HG02938 (cell line): ENCODE results near the gene SLU7.
"Not testable (repeated sequence)": the region's sequence is repeated elsewhere in the genome, so short reads cannot be mapped to it uniquely, and the experiment has no call there.

ENCODE experiments used
- ATAC-seq: cut with Tn5 transposase; IDR thresholded peaks from one replicate; pipeline ENCODE4 v1.9.1; 2021; ENCODE audit warnings: mild to moderate bottlenecking, moderate library complexity; ENCODE audit not compliant: unreplicated experiment

The SLU7 gene

DNA sequence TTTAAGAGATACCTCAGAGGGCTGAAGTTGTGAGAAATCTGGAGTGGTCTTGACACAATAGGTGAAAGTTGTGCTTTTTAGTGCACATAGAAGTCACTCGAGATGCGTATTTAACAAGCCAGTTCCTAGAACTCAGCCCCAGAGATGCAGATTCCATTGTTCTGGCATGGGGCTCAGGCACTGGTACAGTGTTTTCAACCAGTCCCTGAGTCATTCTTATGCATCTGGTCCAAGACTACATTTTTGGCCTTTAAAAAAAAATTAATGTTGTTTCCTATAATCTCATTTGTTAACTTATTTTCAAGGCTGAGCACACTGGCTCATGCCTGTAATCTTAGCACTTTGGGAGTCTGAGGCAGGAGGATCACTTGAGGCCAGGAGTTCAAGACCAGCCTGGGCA, 32.4 kb upstream of the SLU7 start:
- ATAC-seq = peak; percentile 3

- ATAC-seq = peak; percentile 41
These were observed 31.5 kb upstream of the SLU7 start for GRCh38 chr5:160450164-160450932.

GRCh38 chr5:160449458-160449857, 30.6 kb upstream of the SLU7 start:
- ATAC-seq = no peak

DNA sequence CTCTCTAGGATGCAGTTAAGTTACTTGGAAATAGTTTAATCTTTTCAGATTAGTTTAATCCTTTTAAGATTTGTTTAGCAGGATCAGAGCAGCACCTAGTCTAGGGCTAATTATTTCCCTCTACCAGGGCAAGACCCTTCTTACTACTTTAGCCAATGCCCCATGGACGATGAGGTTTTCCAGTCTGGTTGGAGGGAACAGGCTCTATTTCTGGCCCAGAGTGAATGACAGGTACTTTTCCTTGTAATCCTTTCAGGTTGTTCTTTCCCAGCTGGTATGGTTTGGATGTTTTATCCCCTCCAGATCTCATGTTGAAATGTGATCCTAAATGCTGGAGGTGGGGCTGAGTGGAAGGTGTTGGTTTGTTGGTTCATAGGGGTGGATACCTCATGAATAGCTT, 30.0 kb upstream of the SLU7 start:
- no peak for ATAC-seq

DNA sequence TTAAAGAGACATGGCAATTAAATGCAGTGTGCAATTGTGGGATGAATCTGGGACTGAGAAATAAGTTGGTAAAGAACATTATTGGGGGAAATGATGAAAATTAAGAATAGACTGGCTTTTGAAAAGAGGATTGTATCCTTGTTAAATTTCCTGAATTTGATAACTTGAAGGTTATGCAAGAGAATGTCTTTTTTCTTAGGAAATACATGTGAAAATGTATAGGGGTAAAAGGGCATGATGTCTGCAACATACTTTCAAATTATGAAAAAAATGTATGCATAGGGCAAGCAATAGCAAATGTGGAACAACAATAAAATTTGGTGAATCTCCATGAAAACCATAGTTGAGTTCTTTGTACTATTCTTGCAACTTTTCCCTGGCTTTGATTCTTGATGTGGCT, 26.9 kb upstream of the SLU7 start:
- no peak for ATAC-seq

DNA sequence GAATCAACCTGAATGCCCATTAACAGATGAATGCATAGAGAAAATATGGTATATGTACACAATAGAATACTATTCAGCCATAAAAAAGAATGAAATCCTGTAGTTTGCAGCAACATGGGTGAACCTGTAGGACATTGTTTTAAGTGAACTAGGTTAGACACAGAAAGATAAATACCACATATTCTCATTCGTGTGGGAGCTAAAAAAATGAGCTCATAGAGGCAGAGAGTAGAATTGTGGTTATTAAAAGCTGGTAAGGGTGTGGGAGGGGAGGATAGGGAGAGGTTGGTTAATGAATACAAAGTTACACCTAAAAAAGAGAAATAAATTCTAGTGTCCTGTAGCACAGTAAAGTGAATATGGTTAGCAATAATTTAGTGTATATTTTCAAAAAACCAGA, 26.3 kb upstream of the SLU7 start:
- ATAC-seq = peak; percentile 56

DNA sequence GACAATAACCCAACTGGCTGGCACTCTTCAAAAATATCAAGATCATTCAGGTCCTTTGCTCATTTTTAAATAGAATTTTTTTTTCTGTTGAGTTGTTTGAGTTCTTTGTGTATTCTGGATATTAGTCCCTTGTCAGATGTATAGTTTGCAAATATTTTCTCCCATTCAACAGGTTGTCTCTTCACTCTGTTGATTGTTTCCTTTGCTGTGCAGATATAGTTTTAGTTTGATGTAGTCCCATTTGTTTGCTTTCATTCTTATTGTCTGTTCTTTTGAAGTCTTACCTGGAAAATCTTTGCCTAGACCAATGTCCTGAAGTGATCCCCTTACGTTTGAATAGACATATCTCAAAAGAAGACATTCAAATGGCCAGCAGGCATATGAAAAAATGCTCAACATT, 25.5 kb upstream of the SLU7 start:
- ATAC-seq = no peak

GRCh38 chr5:160442824-160443431, 24.0 kb upstream of the SLU7 start:
- no peak for ATAC-seq

DNA sequence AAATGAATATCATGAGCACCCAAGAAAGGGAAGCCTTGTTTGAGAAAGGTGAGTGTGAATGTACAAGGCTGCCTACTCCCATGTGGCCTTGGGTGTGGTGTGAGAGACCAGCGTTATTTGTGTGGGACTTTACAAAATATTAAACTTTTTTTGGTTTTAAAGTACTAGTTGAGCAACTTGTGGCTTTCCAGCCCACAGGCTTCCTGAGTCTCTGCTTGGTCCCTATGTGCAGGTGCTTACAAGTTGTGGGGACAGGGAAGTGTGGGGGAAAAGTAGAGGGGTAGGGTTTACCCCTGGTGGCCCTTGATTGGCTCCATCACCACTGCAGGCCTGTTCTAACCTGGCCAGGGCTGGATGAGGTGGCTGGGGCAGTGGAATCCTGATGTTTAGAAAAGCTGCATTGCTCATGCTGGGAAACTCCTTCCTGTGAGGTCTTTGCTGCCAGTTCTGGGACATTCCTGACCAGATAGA, 22.5 kb upstream of the SLU7 start:
- ATAC-seq = no peak

DNA sequence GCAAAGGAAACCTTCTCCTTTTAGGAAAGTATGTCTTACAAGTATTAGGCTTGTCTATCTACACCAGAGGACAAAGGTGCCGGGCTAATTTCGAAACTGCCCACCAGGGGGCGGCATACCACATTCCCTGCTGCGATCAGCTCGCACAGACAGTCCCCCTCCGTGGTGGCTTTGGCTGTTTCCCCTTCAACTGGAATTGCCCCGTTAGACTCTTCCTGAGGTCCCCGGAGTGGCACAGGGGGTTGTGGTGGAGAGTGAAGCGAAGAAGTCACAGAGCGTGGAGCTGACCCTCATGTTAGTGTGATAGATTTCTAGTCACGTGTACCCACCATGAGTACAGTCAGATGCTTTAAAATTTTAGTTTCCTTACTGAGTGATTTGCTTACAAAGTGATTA, 20.3 kb upstream of the SLU7 start:
- ATAC-seq = peak; percentile 59

DNA sequence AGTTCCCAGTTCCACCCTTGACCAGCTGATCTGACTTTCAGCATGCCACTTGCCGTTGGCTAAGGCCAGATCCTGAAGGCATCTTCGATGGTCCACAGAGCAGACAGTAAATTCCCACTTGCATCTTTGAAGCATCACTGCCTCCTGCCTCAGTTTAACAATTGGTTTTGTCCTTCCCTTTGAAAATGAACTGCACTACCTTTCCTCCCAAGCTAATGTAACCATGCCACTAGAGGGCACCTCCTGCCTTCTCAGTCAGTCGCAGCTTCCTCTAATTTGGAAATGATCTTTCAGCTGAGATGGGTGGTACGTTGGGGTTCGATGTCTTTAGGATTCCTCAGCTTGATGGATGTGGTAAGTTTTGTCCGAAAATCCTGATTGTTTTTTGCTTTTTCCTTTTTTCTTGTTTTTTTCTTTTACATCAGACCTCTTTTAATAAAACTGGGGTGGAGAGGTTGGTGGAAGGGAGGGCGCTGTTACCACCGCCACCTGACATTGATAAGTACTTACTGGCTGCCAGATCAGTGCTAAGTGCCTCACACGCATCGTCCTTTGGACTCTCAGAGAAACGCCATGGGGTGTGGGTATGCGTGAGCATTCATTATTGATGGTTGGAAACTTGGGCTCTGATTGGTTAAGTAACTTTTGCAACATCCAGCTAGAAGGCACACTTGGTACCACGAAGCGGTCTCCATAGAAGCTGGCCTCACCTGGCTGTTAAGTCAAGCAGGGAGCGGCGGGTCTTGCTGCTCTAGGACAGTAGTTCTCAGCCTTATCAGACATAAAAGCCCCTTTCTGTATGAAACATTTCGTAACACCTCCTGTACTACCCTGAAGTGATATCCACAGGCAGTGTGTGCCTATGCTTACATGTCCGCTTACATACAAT, 19.7 kb upstream of the SLU7 start:
- ATAC-seq = peak; percentile 32

GRCh38 chr5:160437271-160437670, 18.4 kb upstream of the SLU7 start:
- ATAC-seq = no peak

DNA sequence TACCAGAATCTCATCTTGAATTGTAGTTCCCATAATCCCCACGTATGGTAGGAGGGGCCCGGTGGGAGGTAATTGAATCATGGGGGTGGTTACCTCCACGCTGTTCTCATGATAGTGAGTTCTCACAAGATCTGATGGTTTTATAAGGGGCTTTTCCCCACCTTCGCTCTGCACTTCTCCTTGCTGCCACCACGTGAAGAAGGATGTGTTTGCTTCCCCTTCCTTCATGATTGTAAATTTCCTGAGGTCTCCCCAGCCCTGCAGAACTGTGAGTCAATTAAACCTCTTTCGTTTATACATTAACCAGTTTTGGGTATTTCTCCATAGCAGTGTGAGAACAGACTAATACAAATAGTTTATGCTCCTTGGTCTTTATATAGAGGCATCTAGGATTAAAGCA, 17.8 kb upstream of the SLU7 start:
- ATAC-seq = not testable (repeated sequence)

DNA sequence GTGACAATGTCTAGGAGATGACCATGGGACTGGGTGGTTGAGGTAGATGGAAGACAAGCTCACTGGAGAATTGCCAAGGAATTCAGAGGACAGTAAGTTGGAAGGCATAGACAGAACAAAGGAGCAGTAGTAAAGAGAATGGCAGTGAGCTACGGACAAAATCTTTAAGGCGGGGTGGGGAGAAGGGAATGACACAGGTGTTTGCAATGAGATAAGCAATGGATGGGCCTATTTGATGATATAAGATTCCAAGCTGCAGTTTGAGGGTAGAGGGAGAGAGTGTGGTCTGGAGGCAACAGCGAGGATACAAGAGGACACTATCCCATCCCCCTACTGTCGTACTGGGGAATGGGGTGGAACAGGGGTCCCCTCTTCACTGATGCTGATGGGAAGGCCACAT, 17.1 kb upstream of the SLU7 start:
- ATAC-seq = no peak

- ATAC-seq = no peak
These were observed 16.7 kb upstream of the SLU7 start for GRCh38 chr5:160435532-160435931.

- peak; percentile 57 for ATAC-seq
These were observed 15.2 kb upstream of the SLU7 start for GRCh38 chr5:160434022-160434531.

DNA sequence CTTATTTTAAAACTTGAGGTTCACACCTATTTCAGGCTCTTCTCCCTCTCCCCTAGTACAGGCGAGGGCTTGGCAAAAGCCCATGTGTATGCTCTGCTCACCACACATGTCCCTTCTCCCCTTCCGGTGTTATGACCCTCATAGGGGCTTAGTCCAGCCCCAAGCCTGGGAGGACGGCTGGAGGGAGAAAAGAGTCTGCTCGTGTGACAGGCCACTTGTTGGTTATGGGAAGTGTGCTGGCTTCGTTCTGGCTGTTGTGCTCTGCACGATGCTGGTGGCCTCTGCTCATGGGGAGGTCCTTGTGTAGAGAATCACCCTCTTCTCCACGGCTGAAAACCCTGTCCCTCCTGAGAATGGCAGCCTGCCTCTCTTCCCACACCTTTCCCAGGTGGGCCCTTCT, 13.9 kb upstream of the SLU7 start:
- ATAC-seq = no peak

DNA sequence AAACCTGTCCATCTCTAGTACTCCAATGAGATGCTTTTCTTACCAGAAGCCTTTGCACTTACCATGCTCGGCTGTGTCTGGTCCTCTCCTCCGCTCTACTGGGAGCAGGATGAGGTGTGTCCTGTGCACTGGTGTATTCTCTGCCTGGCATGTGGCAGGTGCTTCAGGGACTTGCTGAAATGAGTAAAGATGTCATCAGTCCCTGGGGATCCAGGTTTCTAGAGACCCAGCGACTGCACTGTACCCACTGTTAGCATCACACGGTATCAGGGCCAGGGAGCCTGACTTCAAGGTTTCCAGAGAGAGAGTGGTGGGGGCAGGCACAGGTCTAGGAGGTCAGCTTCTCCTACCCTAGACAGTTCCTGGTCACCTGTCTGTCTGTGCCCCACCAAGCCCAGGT, 13.3 kb upstream of the SLU7 start:
- no peak for ATAC-seq

- no peak for ATAC-seq
These were observed 8.7 kb upstream of the SLU7 start for GRCh38 chr5:160427607-160428006.

DNA sequence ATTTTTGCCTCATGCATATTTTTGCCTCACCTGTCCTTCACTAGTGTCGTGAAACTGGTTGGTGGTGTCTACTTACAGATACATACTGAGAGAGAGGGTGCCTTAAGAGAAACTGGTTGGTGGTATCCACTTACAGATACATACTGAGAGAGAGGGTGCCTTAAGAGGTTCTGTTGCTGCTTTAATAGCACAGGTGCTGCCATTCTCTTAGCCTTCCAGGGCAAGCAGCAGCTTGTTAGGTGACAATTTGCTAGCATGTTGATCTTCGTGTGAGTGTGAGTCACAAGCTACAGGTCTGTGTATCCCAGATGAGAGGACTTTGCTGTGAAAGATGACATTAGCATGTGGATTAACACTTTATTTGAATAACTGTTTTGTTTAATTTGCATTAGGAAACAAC, 4.2 kb upstream of the SLU7 start:
- no peak for ATAC-seq

- ATAC-seq = peak; percentile 59
These were observed 2.9 kb upstream of the SLU7 start, which contains the start of gene PTTG1 for GRCh38 chr5:160421625-160422258. Gene PTTG1 (plus strand): TSS chr5:160421855. CDS start chr5:160422313, 458 bp downstream.
